GM18858 (cell line): ENCODE measurements around the gene XPA.

Source experiments
- ATAC-seq: cut with Tn5 transposase; IDR thresholded peaks from one replicate; pipeline ENCODE4 v1.9.1; 2021; ENCODE audit not compliant: unreplicated experiment

Gene XPA

GRCh38 chr9:97659771-97660170 lies 37.4 kb downstream of the XPA start:
- no peak for ATAC-seq

DNA sequence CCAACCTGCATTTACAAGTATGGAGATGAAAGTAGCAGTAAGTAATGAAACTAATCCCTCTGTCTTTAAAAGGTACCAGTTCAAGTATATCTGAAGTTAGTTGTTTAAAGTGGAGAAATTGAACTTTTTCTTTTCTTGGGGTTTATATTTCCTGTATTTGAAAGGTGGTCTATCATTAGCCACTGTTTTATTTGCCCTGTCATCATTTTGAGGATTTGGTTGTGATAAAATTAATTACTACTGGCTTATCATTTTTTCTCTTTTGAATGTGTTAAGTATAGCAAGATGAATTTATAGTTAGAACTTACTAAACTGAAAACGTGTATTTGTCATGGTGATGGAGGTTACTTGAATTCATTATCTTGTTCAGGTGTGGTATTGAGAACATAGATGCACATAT lies 38.4 kb downstream of the XPA start:
- ATAC-seq: no peak

- ATAC-seq: no peak
Observed at GRCh38 chr9:97651646-97652045, 45.5 kb downstream of the XPA start.

DNA sequence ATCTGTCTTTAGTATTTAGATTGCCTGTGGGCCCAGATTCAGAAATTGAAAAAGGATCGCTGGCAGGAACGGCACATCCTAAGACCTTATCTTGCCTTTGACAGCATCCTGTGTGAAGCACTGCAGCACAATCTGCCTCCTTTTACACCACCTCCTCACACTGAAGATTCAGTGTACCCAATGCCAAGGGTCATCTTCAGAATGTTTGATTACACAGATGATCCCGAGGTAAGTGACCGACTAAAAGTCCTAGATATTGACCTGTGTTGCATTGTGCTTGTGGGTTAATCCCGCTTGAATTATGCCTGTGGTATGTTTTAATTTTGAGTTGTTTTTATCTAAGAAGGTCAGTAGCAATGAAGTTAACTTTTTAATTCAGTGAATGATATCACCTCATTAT lies 49.1 kb downstream of the XPA start:
- ATAC-seq: no peak

- ATAC-seq: no peak
Observed at GRCh38 chr9:97645720-97646119, 51.4 kb downstream of the XPA start.

- no peak for ATAC-seq
Observed at GRCh38 chr9:97640325-97640724, 56.8 kb downstream of the XPA start.

DNA sequence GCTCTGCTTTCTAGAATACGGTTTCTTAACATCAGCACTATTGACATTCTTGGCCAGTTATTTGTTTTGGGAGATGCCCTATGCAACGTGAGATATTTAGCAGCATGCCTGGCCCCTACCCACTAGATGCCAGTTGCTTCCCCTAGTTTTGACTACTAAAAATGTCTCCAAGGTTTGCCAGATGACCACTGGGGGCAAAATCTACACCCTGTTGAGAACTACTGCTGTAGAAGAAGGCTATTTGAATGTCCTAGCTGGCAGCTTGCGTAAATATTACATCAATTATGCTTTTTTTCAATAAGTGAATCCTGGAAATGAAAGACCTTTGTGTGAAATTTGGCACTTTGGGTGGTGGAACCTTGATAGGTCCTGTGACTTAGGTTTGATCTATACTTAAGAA lies 58.5 kb downstream of the XPA start:
- ATAC-seq: no peak

DNA sequence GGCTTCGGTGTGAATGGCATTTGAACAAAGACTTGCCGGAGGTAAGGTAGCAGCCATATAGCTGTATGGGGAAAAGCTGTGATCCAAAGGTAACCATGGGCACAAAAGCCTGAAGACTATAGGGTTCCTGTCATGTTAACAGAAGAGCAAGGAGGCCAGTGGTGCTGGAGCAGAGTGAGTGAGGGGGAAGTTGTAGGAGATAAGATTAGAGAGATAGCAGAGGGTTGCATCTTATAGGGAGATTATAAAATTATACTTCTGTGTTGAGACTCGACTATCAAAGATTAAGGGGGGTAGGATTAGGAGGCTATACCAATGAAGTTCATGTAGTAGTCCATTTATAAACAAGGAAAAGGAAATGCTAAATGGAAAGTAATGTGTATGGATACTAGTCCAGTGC lies 60.2 kb downstream of the XPA start:
- no peak for ATAC-seq

GRCh38 chr9:97635026-97635425 lies 62.1 kb downstream of the XPA start:
- no peak for ATAC-seq

GRCh38 chr9:97633859-97634490 lies 63.2 kb downstream of the XPA start:
- no peak for ATAC-seq

DNA sequence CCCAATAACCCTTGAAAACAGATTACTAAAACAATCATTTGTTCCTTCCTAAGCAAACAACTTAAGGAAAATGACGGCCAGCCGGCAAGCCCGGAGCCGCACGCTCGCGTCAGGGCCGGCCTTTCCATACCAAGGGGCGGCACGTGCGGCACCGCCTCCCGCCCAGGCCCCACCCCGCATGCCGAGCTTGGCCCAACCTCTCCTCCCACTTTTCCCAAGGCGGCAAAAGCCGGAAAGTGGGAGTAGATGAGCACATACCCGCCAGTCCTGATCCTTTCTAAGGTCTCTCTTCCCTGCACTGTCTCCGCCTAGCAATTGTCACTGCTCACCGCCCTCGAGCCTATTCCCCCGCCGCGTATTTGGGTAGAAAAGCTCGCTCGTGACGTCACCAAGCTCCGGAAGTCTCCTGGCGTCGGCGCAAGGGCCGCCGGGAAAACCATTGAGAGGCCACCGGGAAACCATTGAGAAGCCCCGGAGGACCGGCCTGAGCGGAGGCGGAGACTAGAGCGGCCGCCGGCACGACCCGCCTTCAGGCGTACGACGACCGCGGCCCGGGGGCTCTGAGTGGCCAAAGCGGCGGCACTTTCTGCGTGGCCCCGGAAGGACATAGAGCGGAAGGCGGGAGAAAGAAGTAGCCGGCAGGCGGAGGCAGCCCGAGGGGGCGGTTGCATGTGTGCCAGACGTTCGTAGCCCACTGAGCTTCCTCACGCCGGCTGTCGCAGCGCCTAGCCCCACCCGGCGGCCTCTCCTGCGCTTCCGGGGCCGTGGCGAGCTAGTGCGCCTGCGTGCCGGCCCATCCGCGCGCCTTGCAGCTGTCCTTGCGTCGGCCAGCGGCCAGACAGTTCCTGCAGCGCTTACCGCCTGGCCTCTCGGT lies 63.9 kb downstream of the XPA start, which contains the start of the genes NCBP1 and TSTD2:
Gene NCBP1 (plus strand): TSS at position 837 of the 874 bp plus-strand sequence. CDS start 61 bp downstream, outside the sequence.
Gene TSTD2 (minus strand): TSS at position 384 of the 874 bp plus-strand sequence. CDS start 5,806 bp downstream, outside the sequence.
- peak; percentile 81 for ATAC-seq

DNA sequence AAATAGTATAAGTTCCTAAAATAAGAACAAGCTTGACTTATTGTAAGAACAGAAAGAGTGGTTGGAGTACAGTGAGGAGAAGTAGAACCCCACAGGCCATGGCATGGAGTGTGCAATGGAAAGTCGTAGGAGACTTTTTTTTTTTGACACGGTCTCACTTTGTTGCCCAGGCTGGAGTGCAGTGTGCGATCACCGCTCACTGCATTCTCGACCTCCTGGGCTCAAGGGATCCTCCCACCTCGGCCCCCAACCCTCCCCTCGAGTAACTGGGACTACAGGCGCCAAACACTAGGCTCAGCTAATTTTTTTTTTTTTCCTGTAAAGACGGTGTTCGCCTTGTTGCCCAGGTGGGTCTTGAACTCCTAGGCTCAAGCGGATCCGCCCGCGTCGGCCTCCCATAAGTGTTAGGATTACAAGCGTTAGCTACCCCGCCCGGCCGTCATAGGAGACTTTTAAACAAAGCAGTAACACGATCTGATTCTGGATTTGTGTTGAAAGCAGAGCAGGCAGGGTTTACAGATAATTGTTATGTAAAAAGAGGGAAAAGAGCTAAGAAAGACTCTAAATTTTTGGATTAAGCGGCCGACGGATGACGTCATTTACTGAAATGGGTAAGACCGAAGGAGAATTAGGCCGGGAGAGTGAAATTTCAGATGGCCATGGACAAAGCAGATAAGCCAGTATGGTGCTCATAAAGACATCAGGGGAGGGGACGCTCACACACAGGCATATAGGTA lies 64.7 kb downstream of the XPA start:
- ATAC-seq: peak; percentile 6

- no peak for ATAC-seq
Observed at GRCh38 chr9:97630591-97630990, 66.5 kb downstream of the XPA start.

- no peak for ATAC-seq
Observed at GRCh38 chr9:97629156-97629555, 68.0 kb downstream of the XPA start.

GRCh38 chr9:97628668-97629067 lies 68.5 kb downstream of the XPA start:
- no peak for ATAC-seq

DNA sequence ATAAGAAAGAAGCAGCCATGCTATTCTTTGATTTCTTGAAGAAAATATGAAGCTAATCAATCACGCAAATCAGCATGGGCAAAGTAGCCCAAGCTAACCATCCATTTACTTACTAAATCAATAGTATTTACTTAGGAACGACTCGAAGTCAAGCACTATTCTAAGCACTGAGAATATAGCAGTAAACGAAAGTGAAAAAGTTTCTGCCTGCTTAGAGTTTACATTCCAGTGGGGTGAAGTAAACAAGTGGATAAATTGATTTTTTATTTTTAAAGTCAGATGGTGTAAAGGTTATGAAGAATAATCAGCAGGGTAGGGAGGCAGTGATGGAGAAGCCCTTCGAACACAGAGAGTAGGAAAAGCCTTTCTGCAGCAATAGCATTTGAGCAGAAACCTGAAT lies 69.5 kb downstream of the XPA start:
- no peak for ATAC-seq

GRCh38 chr9:97625620-97626019 lies 71.5 kb downstream of the XPA start:
- no peak for ATAC-seq
